ENCODE data around the gene ZIC2.

ZIC2 gene

DNA sequence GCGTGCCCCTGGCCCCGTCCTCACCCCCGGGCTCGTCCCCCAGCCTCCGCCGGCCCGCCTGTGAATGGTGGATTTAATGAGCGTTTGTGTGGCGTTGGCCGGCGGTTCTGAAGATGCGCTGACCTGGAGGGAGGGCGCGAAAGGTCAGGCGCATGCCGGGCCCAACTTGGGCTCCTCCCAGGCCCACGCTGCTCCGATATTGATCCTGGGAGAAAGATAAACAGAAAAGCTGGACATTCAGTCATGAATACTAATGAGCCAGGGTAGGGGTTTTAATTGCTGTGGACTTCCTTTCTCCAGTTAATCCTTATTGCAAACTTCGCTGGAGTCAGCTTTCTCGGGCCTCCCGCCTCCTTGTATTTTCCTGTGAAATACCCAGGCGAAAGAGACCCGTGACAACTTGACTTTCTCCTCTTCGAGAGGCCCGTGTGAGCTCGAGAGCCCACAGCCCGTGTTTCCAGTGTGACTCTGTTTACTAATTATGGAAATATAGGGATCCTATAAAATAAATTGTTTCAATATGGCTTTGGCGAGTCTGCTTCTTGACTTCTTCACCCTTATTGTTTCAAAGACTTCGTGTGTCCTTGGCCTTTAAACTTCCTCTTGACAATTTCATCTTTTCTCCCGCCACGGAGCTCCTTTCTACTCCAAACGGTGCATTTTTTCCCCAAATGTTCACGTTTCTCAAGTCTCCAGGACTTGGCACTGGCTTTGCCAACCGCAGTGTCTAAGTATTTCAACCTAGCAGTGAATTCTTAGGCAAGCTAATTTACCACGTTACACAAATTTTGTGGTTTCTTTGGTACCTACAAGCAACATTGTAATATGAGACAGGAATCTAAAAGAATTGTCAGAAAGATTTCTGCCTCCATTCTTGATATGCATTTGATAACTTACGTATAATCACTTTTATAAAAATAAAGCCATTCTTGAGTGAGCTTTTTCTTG lies 10.5 kb downstream of the ZIC2 start:
- DNase-seq (ENCODE audit: low read depth), result no peak
- no peak overlapping the region for H3K4me3 ChIP-seq (replicated peaks; ENCODE audit: low read depth, low read length)
- TF ChIP-seq, protein P1, sequence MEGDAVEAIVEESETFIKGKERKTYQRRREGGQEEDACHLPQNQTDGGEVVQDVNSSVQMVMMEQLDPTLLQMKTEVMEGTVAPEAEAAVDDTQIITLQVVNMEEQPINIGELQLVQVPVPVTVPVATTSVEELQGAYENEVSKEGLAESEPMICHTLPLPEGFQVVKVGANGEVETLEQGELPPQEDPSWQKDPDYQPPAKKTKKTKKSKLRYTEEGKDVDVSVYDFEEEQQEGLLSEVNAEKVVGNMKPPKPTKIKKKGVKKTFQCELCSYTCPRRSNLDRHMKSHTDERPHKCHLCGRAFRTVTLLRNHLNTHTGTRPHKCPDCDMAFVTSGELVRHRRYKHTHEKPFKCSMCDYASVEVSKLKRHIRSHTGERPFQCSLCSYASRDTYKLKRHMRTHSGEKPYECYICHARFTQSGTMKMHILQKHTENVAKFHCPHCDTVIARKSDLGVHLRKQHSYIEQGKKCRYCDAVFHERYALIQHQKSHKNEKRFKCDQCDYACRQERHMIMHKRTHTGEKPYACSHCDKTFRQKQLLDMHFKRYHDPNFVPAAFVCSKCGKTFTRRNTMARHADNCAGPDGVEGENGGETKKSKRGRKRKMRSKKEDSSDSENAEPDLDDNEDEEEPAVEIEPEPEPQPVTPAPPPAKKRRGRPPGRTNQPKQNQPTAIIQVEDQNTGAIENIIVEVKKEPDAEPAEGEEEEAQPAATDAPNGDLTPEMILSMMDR (IDR thresholded peaks at IDR 0.05; ENCODE audit: low read length, missing control alignments), result no peak

DNA sequence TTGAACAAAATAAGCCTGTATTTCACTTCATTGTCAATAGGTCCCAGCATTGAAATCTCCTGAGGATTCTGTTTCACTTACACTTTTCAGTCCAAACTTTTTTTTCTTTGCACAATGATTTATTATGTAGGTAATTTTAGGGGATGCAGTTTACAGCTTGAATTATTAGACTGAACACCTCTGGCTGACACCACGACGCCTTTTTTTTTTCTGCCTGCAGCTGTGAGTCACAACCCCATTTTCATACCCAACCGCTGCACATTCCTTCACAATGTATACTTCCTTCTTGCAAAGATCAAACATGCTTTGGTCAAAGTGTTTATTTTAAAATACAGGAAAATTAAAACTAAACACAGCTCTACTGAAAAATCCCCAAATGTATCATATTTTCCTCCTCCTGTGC lies 11.4 kb downstream of the ZIC2 start:
- DNase-seq (ENCODE audit: low read depth), result no peak
- TF ChIP-seq, protein P1 (IDR thresholded peaks at IDR 0.05; ENCODE audit: low read length, missing control alignments), result no peak
- H3K4me3 ChIP-seq (replicated peaks; ENCODE audit: low read depth, low read length), result no peak overlapping the region

DNA sequence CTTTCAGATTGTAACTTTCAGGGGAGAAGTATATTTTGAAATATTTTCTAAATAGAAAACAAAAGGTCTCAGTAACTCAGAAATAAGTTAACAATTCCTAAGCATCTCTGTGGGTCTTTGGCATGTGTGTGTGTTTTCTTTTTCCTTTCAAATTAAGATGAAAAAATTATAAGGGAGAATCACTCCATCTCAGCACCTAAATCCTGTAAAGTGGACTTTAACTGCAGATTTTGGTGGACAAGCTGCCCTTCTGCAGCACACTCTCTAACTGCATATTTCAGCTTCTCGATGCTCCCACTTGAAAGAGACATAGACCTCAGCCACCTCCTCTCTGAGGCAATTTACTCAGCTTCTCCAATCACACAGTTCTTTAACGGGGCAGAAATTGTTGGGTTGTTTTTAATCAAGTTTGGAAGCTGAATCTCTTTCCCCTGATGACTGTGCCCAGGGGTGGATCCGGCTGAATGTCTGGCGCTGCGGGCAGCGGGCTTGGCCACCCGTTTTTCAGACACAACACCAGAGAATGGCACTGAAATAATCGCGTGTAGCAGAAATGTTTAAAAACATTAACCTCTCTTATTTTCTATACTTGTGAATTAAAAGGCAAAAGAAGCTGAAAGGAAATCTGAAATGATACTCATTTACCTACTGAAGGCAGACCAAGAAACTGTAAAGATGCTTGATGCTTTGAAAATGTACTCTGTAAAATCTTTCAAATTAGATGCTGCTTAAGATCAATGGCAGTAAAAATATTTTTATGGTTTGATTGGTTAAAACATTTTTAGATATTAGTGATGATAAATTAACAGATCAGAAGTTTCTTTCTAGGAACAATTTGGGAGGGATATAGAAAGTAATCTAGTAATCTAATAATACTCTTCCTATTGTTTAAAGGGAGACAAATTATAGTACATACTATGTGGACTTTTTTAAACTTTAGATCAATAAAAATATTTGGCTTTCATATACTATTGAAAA lies 12.4 kb downstream of the ZIC2 start:
- H3K4me3 ChIP-seq (replicated peaks; ENCODE audit: low read depth, low read length), result no peak overlapping the region
- TF ChIP-seq, protein P1 (IDR thresholded peaks at IDR 0.05; ENCODE audit: low read length, missing control alignments), result no peak
- no peak for DNase-seq (ENCODE audit: low read depth)

DNA sequence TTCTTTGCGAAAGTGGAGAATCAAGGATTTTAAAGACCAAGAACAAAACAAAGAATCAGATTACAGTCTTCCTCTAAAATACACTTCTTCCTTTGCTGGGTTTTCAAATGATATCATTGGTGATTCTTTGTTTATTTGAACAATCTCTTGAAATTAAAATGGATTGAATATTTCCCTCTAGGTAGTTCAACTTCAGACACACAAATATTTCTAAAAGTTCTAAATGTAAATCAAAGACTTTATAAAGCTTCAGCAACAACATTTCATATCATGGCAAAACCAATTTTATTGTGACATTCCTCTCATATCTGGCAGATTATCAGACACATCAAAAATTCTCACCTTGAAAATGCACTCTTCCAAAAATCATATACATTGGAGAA lies 13.0 kb downstream of the ZIC2 start:
- DNase-seq (ENCODE audit: low read depth), result no peak
- TF ChIP-seq, protein P1 (IDR thresholded peaks at IDR 0.05; ENCODE audit: low read length, missing control alignments), result no peak

DNA sequence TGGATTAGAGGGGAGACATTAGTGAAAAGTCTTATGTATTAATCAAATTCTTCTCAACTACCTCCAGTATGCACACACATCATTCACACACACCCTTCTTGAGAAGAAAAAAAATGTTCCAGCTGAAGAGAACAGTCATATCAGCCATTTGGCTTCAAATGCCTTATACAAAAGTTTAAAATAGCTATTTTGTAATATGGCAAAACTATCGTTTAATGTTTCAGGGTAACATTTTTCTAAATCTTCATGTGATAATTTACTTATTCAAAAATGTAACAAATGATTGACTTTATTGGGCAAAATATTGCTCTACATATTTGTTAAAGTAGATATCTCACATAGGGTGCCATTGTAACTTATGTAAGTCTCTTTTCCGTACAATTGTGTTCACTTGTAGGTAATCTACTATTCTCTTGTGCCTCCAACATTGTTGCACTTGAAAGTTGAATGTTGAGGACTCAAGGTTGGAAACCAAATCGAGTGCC lies 13.6 kb downstream of the ZIC2 start:
- TF ChIP-seq, protein P1 (IDR thresholded peaks at IDR 0.05; ENCODE audit: low read length, missing control alignments), result no peak
- H3K4me3 ChIP-seq (replicated peaks; ENCODE audit: low read depth, low read length), result no peak overlapping the region
- DNase-seq (ENCODE audit: low read depth), result no peak

More for the DNA sequence above, 13.0 kb downstream of the ZIC2 start:
- no peak overlapping the region for H3K4me3 ChIP-seq (replicated peaks; ENCODE audit: low read depth, low read length)

DNA sequence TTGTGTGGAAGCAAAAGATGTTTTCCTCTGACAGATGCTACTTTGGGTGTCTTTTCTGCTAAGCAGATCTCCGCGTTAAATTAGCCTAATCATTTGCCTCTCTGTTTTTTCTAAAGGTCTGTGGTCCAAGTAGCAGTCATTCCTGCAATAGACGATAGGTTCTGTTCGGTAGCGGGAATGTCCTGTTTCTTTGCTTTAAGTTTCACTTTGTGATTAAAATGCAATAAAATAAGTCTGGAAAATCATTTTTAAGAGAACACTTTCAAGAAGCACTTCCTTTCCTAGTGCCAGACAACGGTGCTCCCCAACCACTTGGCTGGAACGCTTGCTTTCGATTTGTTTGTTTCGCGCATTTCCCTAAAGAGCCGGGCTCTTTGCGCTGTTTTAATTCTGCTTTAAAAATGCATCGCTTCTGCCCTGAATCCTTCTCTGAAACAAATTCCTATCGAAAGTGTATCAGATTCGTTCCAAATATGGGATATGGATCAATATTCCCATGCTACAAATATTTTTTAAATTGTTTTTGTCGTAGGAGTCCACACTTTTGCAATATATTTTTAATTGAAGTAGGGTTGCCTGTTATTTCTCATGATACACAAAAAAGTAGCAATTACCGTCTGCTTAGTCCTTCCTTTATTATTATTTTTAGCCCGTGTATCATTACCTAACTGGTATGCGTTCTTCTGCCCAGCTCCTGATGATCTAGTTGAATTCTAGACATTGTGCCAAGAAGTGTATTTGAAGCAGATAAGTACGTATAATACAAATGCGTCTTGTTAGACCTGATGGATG lies 14.2 kb downstream of the ZIC2 start:
- peak; percentile 21 for DNase-seq (ENCODE audit: low read depth)
- H3K4me3 ChIP-seq (replicated peaks; ENCODE audit: low read depth, low read length), result no peak overlapping the region
- TF ChIP-seq, protein P1 (IDR thresholded peaks at IDR 0.05; ENCODE audit: low read length, missing control alignments), result no peak
